Peyer's patch (tissue), 4 donors: Measurements from ENCODE around the gene DNAJB12.

Experiments
- POLR2A ChIP-seq, 2 donors: fragments of 450-650 bp; IDR thresholded peaks; one replicate each; pipeline ENCODE4 v1.5.1; 2017; ENCODE audit warnings: antibody characterized with exemption in 2 of 2, mild to moderate bottlenecking in 2 of 2, moderate library complexity in 2 of 2
- TF ChIP-seq, protein P1 (sequence below), 6 experiments: fragments of 450-650 bp in 4 of 6; fragments of 200-600 bp in 2 of 6; sonication (generic) in 1 of 6; IDR thresholded peaks; one replicate each; pipeline ENCODE4 v1.5.1; 2017 to 2019; ENCODE audit warnings: antibody characterized with exemption in 6 of 6, mild to moderate bottlenecking in 3 of 6, moderate library complexity in 1 of 6

DNA sequence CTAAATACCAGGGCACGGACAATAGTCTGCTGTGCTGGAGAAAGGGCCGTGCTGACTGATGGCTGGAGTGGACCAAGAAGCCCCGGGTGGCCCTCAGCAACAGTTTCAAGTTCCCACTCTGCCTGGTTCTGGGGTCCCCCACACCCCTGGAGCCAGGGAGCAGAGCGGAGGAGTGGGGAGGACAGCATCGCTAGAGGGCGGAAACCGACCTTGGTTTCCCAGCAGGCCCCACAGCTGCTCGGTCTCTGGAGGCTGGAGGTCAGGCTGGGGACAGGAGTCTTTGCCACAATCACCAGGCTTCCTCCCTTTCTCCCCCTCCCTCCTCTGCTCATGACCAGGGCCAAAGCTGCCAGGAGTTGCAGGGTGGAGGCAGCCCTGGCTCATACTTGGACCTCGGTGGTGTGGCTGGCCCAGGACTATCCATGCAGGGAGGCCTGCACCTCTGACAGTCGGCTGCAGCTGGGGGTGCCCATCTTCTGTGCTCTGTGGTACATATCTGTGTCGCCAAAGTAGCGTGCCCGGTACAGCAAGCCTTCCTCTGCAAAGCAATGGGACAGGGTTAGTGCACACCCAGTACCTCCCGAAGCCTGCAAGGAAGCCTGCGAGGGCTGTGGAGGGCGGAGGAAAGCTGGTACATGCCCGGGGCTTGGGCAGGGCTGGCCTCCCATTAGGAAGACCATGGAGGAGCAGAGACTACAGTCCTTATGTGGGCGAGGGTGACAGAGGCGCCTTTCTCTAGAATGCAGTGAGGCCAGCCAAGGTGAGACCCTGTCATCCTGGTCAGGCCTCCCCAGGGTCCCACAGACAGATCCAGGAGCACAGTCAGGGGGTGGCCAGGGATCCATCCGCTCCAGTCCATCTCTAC lies 19.1 kb downstream of the DNAJB12 start:
- TF ChIP-seq, protein P1, sequence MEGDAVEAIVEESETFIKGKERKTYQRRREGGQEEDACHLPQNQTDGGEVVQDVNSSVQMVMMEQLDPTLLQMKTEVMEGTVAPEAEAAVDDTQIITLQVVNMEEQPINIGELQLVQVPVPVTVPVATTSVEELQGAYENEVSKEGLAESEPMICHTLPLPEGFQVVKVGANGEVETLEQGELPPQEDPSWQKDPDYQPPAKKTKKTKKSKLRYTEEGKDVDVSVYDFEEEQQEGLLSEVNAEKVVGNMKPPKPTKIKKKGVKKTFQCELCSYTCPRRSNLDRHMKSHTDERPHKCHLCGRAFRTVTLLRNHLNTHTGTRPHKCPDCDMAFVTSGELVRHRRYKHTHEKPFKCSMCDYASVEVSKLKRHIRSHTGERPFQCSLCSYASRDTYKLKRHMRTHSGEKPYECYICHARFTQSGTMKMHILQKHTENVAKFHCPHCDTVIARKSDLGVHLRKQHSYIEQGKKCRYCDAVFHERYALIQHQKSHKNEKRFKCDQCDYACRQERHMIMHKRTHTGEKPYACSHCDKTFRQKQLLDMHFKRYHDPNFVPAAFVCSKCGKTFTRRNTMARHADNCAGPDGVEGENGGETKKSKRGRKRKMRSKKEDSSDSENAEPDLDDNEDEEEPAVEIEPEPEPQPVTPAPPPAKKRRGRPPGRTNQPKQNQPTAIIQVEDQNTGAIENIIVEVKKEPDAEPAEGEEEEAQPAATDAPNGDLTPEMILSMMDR (IDR thresholded peaks at IDR 0.05): peak in 1 of 6 experiments; percentile 15
- no peak for TF ChIP-seq POLR2A (IDR thresholded peaks at IDR 0.05)
